Caco-2 (cell line): ENCODE measurements around the gene ATAD3B. TPM values are rescaled to one million over a fixed set of nuclear protein-coding genes. Genes with fewer than 3 reads are reported as not detected.
"Not testable (repeated sequence)": the region's sequence is repeated elsewhere in the genome, so short reads cannot be mapped to it uniquely, and the experiment has no call there.

Experiments used
- BruUV-seq: library from RNA; stranded (reverse); fragments of 400-500 nt; replicated peaks from 2 replicates; lab custom pipeline; 2021; lab: Mats Ljungman, UMichigan
- CTCF ChIA-PET: fragments of 300-600 bp; sonication (Branson Sonifier 250); formaldehyde crosslinking; loops from one replicate; lab custom pipeline; 2022; ENCODE audit warnings: antibody characterized with exemption; lab: Charles Lee
- POLR2A ChIA-PET: fragments of 300-600 bp; sonication (Branson Sonifier 250); formaldehyde crosslinking; loops from one replicate; lab custom pipeline; 2022; ENCODE audit warnings: antibody characterized with exemption; lab: Charles Lee
- DNase-seq, 2 experiments: peaks; one replicate each; pipeline versions ENCODE4 v3.0.0 to v3.0.0-alpha.2; 2020 to 2022
- H3K27me3 ChIP-seq: replicated peaks from 2 replicates; pipeline ENCODE4 v1.6.0; 2011; ENCODE audit warnings: low read length; ENCODE audit not compliant: control insufficient read depth, insufficient read depth
- H3K36me3 ChIP-seq: 2 replicates; pipeline ENCODE4 v1.5.1; 2011; ENCODE audit warnings: low read length; ENCODE audit not compliant: control insufficient read depth, insufficient read depth
- H3K4me1 ChIP-seq: fragments of 250-450 bp; sonication (Bioruptor Pico); 2 replicates; pipeline ENCODE4 v1.5.1; 2020; ENCODE audit warnings: mild to moderate bottlenecking
- H3K4me3 ChIP-seq: 2 replicates; pipeline ENCODE4 v1.5.1; 2011; ENCODE audit warnings: low read depth, mild to moderate bottlenecking, control low read depth, low read length
- H3K9me3 ChIP-seq: fragments of 250-450 bp; sonication (Bioruptor Pico); 2 replicates; pipeline ENCODE4 v1.5.1; 2020; ENCODE audit warnings: mild to moderate bottlenecking, moderate library complexity
- H3K27ac Mint-ChIP-seq: one replicate; pipeline ENCODE4 v1.8.0; 2022; ENCODE audit warnings: mixed read lengths; ENCODE audit not compliant: unreplicated experiment
- H3K27me3 Mint-ChIP-seq: one replicate; pipeline ENCODE4 v1.8.0; 2022; ENCODE audit warnings: mixed read lengths; ENCODE audit not compliant: insufficient read depth, unreplicated experiment
- H3K36me3 Mint-ChIP-seq: one replicate; pipeline ENCODE4 v1.8.0; 2022; ENCODE audit warnings: mild to moderate bottlenecking, mixed read lengths; ENCODE audit not compliant: insufficient read depth, unreplicated experiment
- H3K4me1 Mint-ChIP-seq: one replicate; pipeline ENCODE4 v1.8.0; 2022; ENCODE audit warnings: low read depth, mixed read lengths; ENCODE audit not compliant: unreplicated experiment
- H3K4me3 Mint-ChIP-seq: one replicate; pipeline ENCODE4 v1.8.0; 2022; ENCODE audit warnings: mild to moderate bottlenecking, moderate library complexity, mixed read lengths; ENCODE audit not compliant: unreplicated experiment
- H3K9me3 Mint-ChIP-seq: one replicate; pipeline ENCODE4 v1.8.0; 2022; ENCODE audit warnings: mixed read lengths; ENCODE audit not compliant: unreplicated experiment
- intact Hi-C: fragments of 100-400 bp; cut with micrococcal nuclease; formaldehyde crosslinking; loops from one replicate; pipeline ENCODE4 v1.10.0; 2022; ENCODE audit not compliant: unreplicated experiment
- total RNA-seq: library from RNA; stranded (reverse); gene quantifications from 2 replicates; pipeline ENCODE4 v1.2.3, GENCODE V29; 2022
- TF ChIP-seq, protein P1 (sequence below), 2 experiments: fragments of 200-600 bp in 1 of 2; IDR thresholded peaks; 1 replicate in 1 of 2; 2 replicates in 1 of 2; pipeline versions ENCODE4 v1.5.1 to v1.8.0; 2011 to 2022; ENCODE audit warnings: antibody characterized with exemption in 1 of 2, control low read depth in 1 of 2, inconsistent platforms in 1 of 2, low read depth in 1 of 2, low read length in 1 of 2, mild to moderate bottlenecking in 1 of 2, moderate library complexity in 1 of 2; ENCODE audit not compliant: insufficient read depth in 1 of 2, severe bottlenecking in 1 of 2, unreplicated experiment in 1 of 2

Gene ATAD3B
- total RNA-seq, 1 experiment from 2014 or later: 48.1 TPM

DNA sequence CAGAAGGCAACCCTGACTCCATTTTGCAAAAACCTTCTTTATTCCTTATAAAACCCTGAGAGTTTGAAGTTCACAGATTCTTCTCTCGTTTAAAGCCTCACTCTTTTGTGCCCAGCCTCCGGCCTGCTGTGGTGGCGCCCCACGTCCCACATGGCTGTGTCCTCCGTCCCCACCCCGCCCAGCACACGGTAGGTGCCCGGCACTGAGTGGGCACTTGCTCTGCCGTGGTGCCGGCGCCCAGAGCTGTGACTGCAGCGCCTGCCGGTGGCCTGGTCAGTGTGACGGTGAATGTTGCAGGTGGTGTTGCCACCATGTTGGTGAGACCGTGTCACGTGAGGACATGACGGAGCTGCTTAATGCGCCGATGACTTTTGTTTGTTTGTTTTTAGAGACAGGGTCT lies 49.8 kb downstream of the ATAD3B start:
- H3K4me1 ChIP-seq: no peaks in the 10 kb centered on the region
- H3K36me3 ChIP-seq: peaks cover 2% of the 10 kb centered on the region; the same call in 1 of the 2 replicates
- BruUV-seq: no TSS peak
- H3K4me3 ChIP-seq: no peak overlapping the region
- TF ChIP-seq, protein P1, sequence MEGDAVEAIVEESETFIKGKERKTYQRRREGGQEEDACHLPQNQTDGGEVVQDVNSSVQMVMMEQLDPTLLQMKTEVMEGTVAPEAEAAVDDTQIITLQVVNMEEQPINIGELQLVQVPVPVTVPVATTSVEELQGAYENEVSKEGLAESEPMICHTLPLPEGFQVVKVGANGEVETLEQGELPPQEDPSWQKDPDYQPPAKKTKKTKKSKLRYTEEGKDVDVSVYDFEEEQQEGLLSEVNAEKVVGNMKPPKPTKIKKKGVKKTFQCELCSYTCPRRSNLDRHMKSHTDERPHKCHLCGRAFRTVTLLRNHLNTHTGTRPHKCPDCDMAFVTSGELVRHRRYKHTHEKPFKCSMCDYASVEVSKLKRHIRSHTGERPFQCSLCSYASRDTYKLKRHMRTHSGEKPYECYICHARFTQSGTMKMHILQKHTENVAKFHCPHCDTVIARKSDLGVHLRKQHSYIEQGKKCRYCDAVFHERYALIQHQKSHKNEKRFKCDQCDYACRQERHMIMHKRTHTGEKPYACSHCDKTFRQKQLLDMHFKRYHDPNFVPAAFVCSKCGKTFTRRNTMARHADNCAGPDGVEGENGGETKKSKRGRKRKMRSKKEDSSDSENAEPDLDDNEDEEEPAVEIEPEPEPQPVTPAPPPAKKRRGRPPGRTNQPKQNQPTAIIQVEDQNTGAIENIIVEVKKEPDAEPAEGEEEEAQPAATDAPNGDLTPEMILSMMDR (IDR thresholded peaks at IDR 0.05; ENCODE audit: insufficient read depth in 1 of 2, low read depth in 1 of 2, low read length in 1 of 2, severe bottlenecking in 1 of 2, unreplicated experiment in 1 of 2): no peak
- DNase-seq: no peak
- CTCF ChIA-PET: no interaction called here
- Mint-ChIP-seq H3K27ac (no peak overlapping the region), H3K4me1 (no peaks in the 10 kb centered on the region), H3K36me3 (peaks cover 25% of the 10 kb centered on the region), H3K4me3 (no peak overlapping the region), H3K9me3 (no peaks in the 10 kb centered on the region), H3K27me3 (no peaks in the 10 kb centered on the region)
- POLR2A ChIA-PET: no interaction called here
- no peaks in the 10 kb centered on the region for H3K9me3 ChIP-seq
- intact Hi-C loops: no loop called here
- H3K27me3 ChIP-seq: no peaks in the 10 kb centered on the region

DNA sequence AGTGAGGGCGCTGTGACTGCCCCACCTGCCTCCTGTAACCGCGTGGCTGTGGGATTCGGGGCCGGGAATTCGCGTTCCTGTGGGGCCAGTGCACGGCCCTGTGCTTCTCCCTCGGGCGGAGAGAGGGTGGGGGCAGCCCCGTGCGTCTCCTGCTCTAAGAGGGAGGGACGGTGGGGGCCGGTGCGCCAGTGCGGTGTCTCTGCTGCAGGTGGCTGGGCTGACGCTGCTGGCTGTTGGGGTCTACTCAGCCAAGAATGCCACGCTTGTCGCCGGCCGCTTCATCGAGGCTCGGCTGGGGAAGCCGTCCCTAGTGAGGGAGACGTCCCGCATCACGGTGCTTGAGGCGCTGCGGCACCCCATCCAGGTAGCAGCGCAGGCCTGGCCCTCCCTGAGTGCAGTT lies 51.0 kb downstream of the ATAD3B start:
- H3K9me3 ChIP-seq, H3K27ac Mint-ChIP-seq, H3K36me3 ChIP-seq, POLR2A ChIA-PET, CTCF ChIA-PET, BruUV-seq, DNase-seq, H3K4me1 ChIP-seq, intact Hi-C loops, H3K9me3 Mint-ChIP-seq, H3K4me3 Mint-ChIP-seq, H3K4me1 Mint-ChIP-seq, H3K27me3 ChIP-seq, H3K4me3 ChIP-seq, H3K27me3 Mint-ChIP-seq: not testable (repeated sequence)
- H3K36me3 Mint-ChIP-seq: peaks cover 30% of the 10 kb centered on the region

DNA sequence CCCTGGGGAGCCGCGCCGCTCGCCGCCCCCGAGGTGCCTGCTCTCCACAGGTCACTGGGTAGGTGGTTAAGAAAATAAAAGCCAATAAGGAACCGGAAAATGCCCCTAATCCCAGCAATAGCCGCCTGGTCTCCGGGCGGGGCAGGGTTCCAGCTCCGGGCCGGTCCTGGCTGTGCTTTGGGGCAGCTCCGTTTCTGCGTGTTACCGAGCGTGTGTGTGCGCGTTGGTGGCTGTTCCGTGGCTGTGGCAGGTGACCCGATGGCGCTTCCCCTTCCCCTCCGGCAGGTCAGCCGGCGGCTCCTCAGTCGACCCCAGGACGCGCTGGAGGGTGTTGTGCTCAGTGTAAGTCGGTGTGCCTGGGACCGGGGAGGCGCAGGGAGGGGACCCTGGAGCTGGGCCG lies 51.7 kb downstream of the ATAD3B start:
- H3K4me3 ChIP-seq, H3K9me3 Mint-ChIP-seq, H3K27ac Mint-ChIP-seq, BruUV-seq, H3K4me3 Mint-ChIP-seq, intact Hi-C loops, H3K9me3 ChIP-seq, POLR2A ChIA-PET, DNase-seq, H3K27me3 ChIP-seq, H3K36me3 ChIP-seq, H3K27me3 Mint-ChIP-seq, CTCF ChIA-PET, H3K4me1 Mint-ChIP-seq, H3K4me1 ChIP-seq: not testable (repeated sequence)
- H3K36me3 Mint-ChIP-seq: peaks cover 29% of the 10 kb centered on the region

DNA sequence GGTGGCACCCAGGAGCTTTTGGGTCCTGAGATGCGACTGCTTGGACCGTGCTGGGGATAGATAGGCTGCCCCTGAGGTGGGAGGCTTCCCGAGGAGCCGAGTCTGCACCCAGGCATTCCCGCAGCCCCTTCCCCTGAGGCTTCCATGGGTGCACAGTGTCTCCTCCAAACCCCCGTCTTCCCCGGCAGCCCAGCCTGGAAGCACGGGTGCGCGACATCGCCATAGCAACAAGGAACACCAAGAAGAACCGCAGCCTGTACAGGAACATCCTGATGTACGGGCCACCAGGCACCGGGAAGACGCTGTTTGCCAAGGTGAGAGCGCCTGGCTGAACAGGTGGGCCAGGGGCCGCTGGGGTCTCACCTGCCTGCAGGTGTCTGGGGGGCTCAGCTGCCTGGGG lies 52.1 kb downstream of the ATAD3B start:
- H3K9me3 ChIP-seq, H3K4me3 ChIP-seq, H3K27me3 Mint-ChIP-seq, DNase-seq, intact Hi-C loops, BruUV-seq, H3K36me3 ChIP-seq, H3K27me3 ChIP-seq, H3K4me1 Mint-ChIP-seq, H3K9me3 Mint-ChIP-seq, H3K4me3 Mint-ChIP-seq, CTCF ChIA-PET, H3K4me1 ChIP-seq, H3K27ac Mint-ChIP-seq, POLR2A ChIA-PET: not testable (repeated sequence)
- H3K36me3 Mint-ChIP-seq: peaks cover 27% of the 10 kb centered on the region

DNA sequence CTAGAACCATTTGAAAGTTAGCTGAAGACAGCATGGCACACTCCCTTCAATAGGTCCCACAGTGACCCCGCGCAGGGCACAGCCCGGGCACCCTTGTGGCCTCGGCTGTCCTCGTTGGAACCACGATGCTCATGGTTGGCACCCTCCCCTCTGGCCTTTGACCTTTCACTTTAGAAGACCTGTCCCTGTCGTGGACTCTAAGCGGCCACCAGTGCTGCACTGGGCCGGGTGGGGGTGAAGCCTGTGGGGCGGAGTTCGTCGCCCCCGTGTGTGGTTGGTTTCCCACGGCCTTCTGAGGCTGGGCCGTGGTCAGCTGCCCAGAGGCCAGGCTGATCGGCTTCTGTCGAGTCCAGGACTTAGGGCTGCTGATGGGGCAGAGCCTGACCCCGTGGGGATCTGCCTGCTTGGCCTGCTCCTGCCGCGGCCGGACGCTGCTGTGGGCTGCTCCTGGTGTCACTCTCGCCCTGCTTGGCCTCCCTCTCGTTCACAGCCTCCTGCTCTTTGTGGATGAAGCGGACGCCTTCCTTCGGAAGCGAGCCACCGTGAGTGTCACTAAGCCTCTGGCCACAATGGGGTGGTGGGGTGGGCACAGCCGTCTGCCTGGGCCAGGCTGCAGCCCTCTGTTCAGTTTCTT lies 53.3 kb downstream of the ATAD3B start:
- H3K27me3 ChIP-seq, H3K4me1 Mint-ChIP-seq, DNase-seq, BruUV-seq, intact Hi-C loops, H3K9me3 Mint-ChIP-seq, H3K4me3 Mint-ChIP-seq, CTCF ChIA-PET, H3K36me3 ChIP-seq, H3K9me3 ChIP-seq, H3K4me1 ChIP-seq, H3K27ac Mint-ChIP-seq, H3K27me3 Mint-ChIP-seq, H3K4me3 ChIP-seq: not testable (repeated sequence)
- H3K36me3 Mint-ChIP-seq: peaks cover 37% of the 10 kb centered on the region
- POLR2A ChIA-PET: interaction anchor here (0.6 kb wide), 1 partner anchor 91 kb away, joined by 4 read pairs; no protein-coding TSS in a partner anchor

DNA sequence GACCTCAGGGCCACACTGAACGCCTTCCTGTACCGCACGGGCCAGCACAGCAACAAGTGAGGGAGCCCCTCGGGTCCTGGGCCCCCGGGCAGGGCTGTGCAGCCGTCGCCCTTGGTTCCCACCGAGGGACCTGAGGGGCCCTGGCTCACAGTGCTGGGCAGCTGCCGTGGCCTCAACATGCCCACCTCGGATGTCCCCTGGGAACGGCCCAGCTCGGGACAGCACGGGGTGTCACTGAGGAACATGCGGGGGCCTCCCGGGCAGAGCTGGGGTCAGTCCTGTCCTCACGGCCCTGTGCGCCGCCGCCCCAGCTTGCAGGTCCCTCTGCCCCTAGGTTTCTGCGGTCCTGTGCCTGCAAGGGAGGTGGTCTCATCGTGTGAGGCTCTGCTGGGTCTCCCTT lies 54.9 kb downstream of the ATAD3B start:
- H3K4me1 ChIP-seq, CTCF ChIA-PET, H3K4me3 Mint-ChIP-seq, DNase-seq, H3K9me3 Mint-ChIP-seq, H3K27me3 ChIP-seq, H3K27me3 Mint-ChIP-seq, H3K4me3 ChIP-seq, POLR2A ChIA-PET, BruUV-seq, intact Hi-C loops, H3K27ac Mint-ChIP-seq, H3K9me3 ChIP-seq, H3K4me1 Mint-ChIP-seq, H3K36me3 ChIP-seq: not testable (repeated sequence)
- H3K36me3 Mint-ChIP-seq: peaks cover 49% of the 10 kb centered on the region
